HepG2 (cell line): Measurements from ENCODE around the gene GPATCH4. TPM values are rescaled to one million over a fixed set of nuclear protein-coding genes. Genes with fewer than 3 reads are reported as not detected.

Experiments
- ATAC-seq: fragments of 200-7000 bp; cut with Tn5 transposase; 3 replicates; pipeline ENCODE4 v1.9.1; 2020; ENCODE audit warnings: mild to moderate bottlenecking, moderate library complexity
- BruUV-seq: library from RNA; stranded (reverse); fragments of 400-500 nt; replicated peaks from 2 replicates; lab custom pipeline; 2021; lab: Mats Ljungman, UMichigan
- CTCF ChIA-PET: fragments of 300-600 bp; formaldehyde crosslinking; extraction: SDS; loops from one replicate; lab custom pipeline; 2021; ENCODE audit warnings: low total read pairs, inconsistent platforms, low intra/inter-chr PET ratio; lab: Yijun Ruan, JAX
- POLR2A ChIA-PET: fragments of 350-600 bp; sonication (Branson Sonifier 250); formaldehyde crosslinking; loops from one replicate; lab custom pipeline; 2020; ENCODE audit warnings: antibody characterized with exemption, inconsistent platforms; lab: Yijun Ruan, JAX
- DNase-seq: peaks from one replicate; pipeline ENCODE4 v3.0.0-alpha.2; 2015; ENCODE audit warnings: low spot score
- FAIRE-seq: peaks from 3 replicates; lab custom pipeline; 2011; peaks lifted over from hg19 to GRCh38; lab: Jason Lieb, UNC
- H2AFZ ChIP-seq: one replicate; pipeline ENCODE4 v1.6.1; 2011; ENCODE audit warnings: low read length, inconsistent platforms
- H3K27ac ChIP-seq: fragments of 300-600 bp; 3 replicates; pipeline ENCODE4 v1.8.0; 2011; ENCODE audit warnings: mixed run types, mild to moderate bottlenecking, mixed read lengths, low read length, inconsistent platforms; ENCODE audit not compliant: insufficient read depth; ENCODE audit errors: extremely low read length
- H3K27me3 ChIP-seq, 2 experiments: fragments of 200-600 bp in 1 of 2; 2 replicates in 1 of 2; 3 replicates in 1 of 2; pipeline versions ENCODE4 v1.6.0 to v1.8.0; 2011; ENCODE audit warnings: low read length in 2 of 2, mild to moderate bottlenecking in 2 of 2, moderate library complexity in 2 of 2, inconsistent platforms in 1 of 2; ENCODE audit not compliant: insufficient read depth in 2 of 2, control insufficient read depth in 1 of 2
- H3K36me3 ChIP-seq, 2 experiments: fragments of 200-600 bp in 1 of 2; replicated peaks in 1 of 2; 2 replicates in 1 of 2; 3 replicates in 1 of 2; pipeline versions ENCODE4 v1.5.1 to v1.8.0; 2011; ENCODE audit warnings: low read length in 2 of 2, inconsistent platforms in 1 of 2; ENCODE audit not compliant: insufficient read depth in 2 of 2, control insufficient read depth in 1 of 2
- H3K4me1 ChIP-seq: 2 replicates; pipeline ENCODE4 v1.5.1; 2012; ENCODE audit warnings: low read length, inconsistent platforms; ENCODE audit not compliant: insufficient read depth
- H3K4me2 ChIP-seq: 2 replicates; pipeline ENCODE4 v1.6.0; 2011; ENCODE audit warnings: low read depth, low read length, inconsistent platforms
- H3K4me3 ChIP-seq, 3 experiments: fragments of 200-600 bp in 1 of 3; sonication (generic), shearing (Covaris generic) in 1 of 3; replicated peaks in 1 of 3; 2 replicates each; pipeline ENCODE4 v1.5.1; 2011 to 2016; ENCODE audit warnings: low read length in 3 of 3, inconsistent platforms in 2 of 3, low read depth in 2 of 3, mild to moderate bottlenecking in 2 of 3, control low read depth in 1 of 3, mixed read lengths in 1 of 3; ENCODE audit not compliant: insufficient read depth in 1 of 3
- H3K79me2 ChIP-seq: one replicate; pipeline ENCODE4 v1.6.1; 2011; ENCODE audit warnings: low read length, inconsistent platforms; ENCODE audit not compliant: insufficient read depth
- H3K9ac ChIP-seq: 2 replicates; pipeline ENCODE4 v1.6.0; 2011; ENCODE audit warnings: mild to moderate bottlenecking, low read depth, low read length, inconsistent platforms; ENCODE audit not compliant: insufficient read depth
- H3K9me3 ChIP-seq: 2 replicates; pipeline ENCODE4 v1.5.1; 2012; ENCODE audit warnings: mild to moderate bottlenecking, low read length
- H4K20me1 ChIP-seq: 2 replicates; pipeline ENCODE4 v1.6.0; 2011; ENCODE audit warnings: inconsistent platforms, mild to moderate bottlenecking, low read length, moderate library complexity; ENCODE audit not compliant: insufficient read depth
- NBN ChIP-seq: fragments of 450-650 bp; conservative IDR thresholded peaks from 2 replicates; pipeline ENCODE4 v1.6.1; 2017
- REST ChIP-seq, 2 experiments: IDR thresholded peaks; 2 replicates each; pipeline ENCODE4 v1.6.1; 2011 to 2012; ENCODE audit warnings: low read length in 2 of 2, borderline replicate concordance in 1 of 2, low read depth in 1 of 2, mild to moderate bottlenecking in 1 of 2, moderate library complexity in 1 of 2
- RNF2 ChIP-seq: fragments of 450-650 bp; conservative IDR thresholded peaks from 2 replicates; pipeline ENCODE4 v1.6.1; 2016; ENCODE audit warnings: low read depth
- SATB2 ChIP-seq: sonication (generic); formaldehyde crosslinking; IDR thresholded peaks from 2 replicates; pipeline ENCODE4 v1.5.0; 2020; ENCODE audit warnings: missing genetic modification reagents
- SMARCE1 ChIP-seq: fragments of 450-650 bp; IDR thresholded peaks from 2 replicates; pipeline ENCODE4 v1.6.1; 2017; ENCODE audit warnings: borderline replicate concordance
- SRSF4 ChIP-seq: fragments of 200-400 bp; formaldehyde crosslinking; IDR thresholded peaks from one replicate; pipeline ENCODE4 v1.6.1; 2018; ENCODE audit warnings: mild to moderate bottlenecking, low read depth, low read length, moderate library complexity; ENCODE audit not compliant: poor library complexity, severe bottlenecking
- STAT6 ChIP-seq: sonication (generic); formaldehyde crosslinking; IDR thresholded peaks from 2 replicates; pipeline ENCODE4 v1.4.0; 2020; ENCODE audit warnings: missing genetic modification reagents, mild to moderate bottlenecking, borderline replicate concordance
- ZBTB21 ChIP-seq: sonication (generic); formaldehyde crosslinking; IDR thresholded peaks from 2 replicates; pipeline ENCODE4 v1.4.0; 2020; ENCODE audit warnings: missing genetic modification reagents
- ZNF292 ChIP-seq: sonication (generic); formaldehyde crosslinking; IDR thresholded peaks from 2 replicates; pipeline ENCODE4 v1.8.1; 2022; ENCODE audit warnings: mild to moderate bottlenecking, low read depth, missing genetic modification reagents, borderline replicate concordance
- ZNF331 ChIP-seq: sonication (generic); formaldehyde crosslinking; IDR thresholded peaks from 2 replicates; pipeline ENCODE4 v1.4.0; 2020; ENCODE audit warnings: missing genetic modification reagents
- ZNF441 ChIP-seq: sonication (generic); formaldehyde crosslinking; IDR thresholded peaks from 2 replicates; pipeline ENCODE4 v1.7.0; 2021; ENCODE audit warnings: missing genetic modification reagents, borderline replicate concordance
- ZNF512B ChIP-seq: sonication (generic); formaldehyde crosslinking; IDR thresholded peaks from 2 replicates; pipeline ENCODE4 v1.5.1; 2020; ENCODE audit warnings: missing genetic modification reagents, mild to moderate bottlenecking, borderline replicate concordance
- ZNF552 ChIP-seq: sonication (generic); formaldehyde crosslinking; IDR thresholded peaks from 2 replicates; pipeline ENCODE4 v1.9.0; 2022; ENCODE audit warnings: missing genetic modification reagents, mild to moderate bottlenecking, borderline replicate concordance
- ZZZ3 ChIP-seq: sonication (generic); formaldehyde crosslinking; IDR thresholded peaks from 2 replicates; pipeline ENCODE4 v1.4.0; 2020; ENCODE audit warnings: missing genetic modification reagents, mild to moderate bottlenecking, borderline replicate concordance
- WGBS: methylation state at CpG from one replicate; pipeline ENCODE4 v1.1.6; 2017; ENCODE audit warnings: low lambda C conversion rate; 5-methylcytosine and 5-hydroxymethylcytosine counted together
- in situ Hi-C: cut with HindIII; loops from 2 replicates; pipeline ENCODE4 v1.10.0; 2017; ENCODE audit warnings: low pct_unique_long_range_greater_than_20kb; ENCODE audit not compliant: extremely low pct_ligation_motif_present
- intact Hi-C: fragments of 100-400 bp; cut with micrococcal nuclease; formaldehyde crosslinking; loops from one replicate; pipeline ENCODE4 v1.10.0; 2022; ENCODE audit not compliant: unreplicated experiment
- polyA plus RNA-seq, 8 experiments: library from polyadenylated mRNA; depleted of rRNA in 3 of 8; stranded (reverse) in 7 of 8; unstranded in 1 of 8; fragments of >200 nt; fragmentation: Illumina TruSeq in 4 of 8; extraction: Trizol in 4 of 8; gene quantifications; 2 replicates each; pipeline versions ENCODE4 v1.2.1 to v1.2.3, GENCODE V29; 2011 to 2016; ENCODE audit warnings: low read depth in 4 of 8, missing spikeins in 1 of 8, mixed read lengths in 1 of 8; ENCODE audit not compliant: insufficient read depth in 1 of 8
- total RNA-seq, 5 experiments: library from RNA; depleted of rRNA; stranded (reverse); fragments of >200 nt; fragmentation: Illumina TruSeq; extraction: Trizol; gene quantifications; 2 replicates each; pipeline ENCODE4 v1.2.3, GENCODE V29; 2016; ENCODE audit warnings: low read depth in 1 of 5

The GPATCH4 gene
- total and polyA plus RNA-seq, 2 of the 13 experiments (the other 11 are each of a cell fraction or from before 2014, with no cell fraction given) = 19.2 to 37.9 TPM

GRCh38 chr1:156625436-156626078 lies 24.3 kb upstream of the GPATCH4 start:
- H4K20me1 ChIP-seq = no peaks in the 10 kb centered on the region
- no peak for DNase-seq
- H2AFZ ChIP-seq = no peak overlapping the region
- H3K4me3 ChIP-seq = peak overlapping the region; percentile 43 to 69 (median 44); a peak in 5 of 6 replicates
- no peaks in the 10 kb centered on the region for H3K36me3 ChIP-seq
- no TSS peak for BruUV-seq
- 3% methylated on average over 15 of the region's 45 CpGs for WGBS
- POLR2A ChIA-PET = interaction anchor here (2.1 kb wide), 1 partner anchor 36 kb away, joined by 7 read pairs; no protein-coding TSS in a partner anchor
- peak overlapping the region; percentile 88 for H3K4me2 ChIP-seq
- peaks cover 13 to 40% of the 10 kb centered on the region in 2 experiments for H3K27me3 ChIP-seq
- CTCF ChIA-PET = interaction anchor here (2.2 to 3.0 kb wide), 4 partner anchors 32 to 100 kb away, joined by 9 to 18 read pairs (median 10); partner anchors contain the start of gene NES
- no peaks in the 10 kb centered on the region for H3K9me3 ChIP-seq
- H3K27ac ChIP-seq = no peak overlapping the region
- FAIRE-seq = no peak
- no peak overlapping the region for H3K9ac ChIP-seq
- H3K79me2 ChIP-seq = no peaks in the 10 kb centered on the region
- H3K4me1 ChIP-seq = peaks cover 34% of the 10 kb centered on the region
- in situ Hi-C loops (no loop called here), intact Hi-C loops (loop anchor here (1.0 to 2.0 kb wide), 2 partner anchors 32 to 51 kb away; partner anchors contain the start of gene NES)
- ATAC-seq = peak; percentile 48
- TF ChIP-seq STAT6 (CRISPR knock-in tag) (no peak), REST (IDR thresholded peaks at IDR 0.05; ENCODE audit: borderline replicate concordance in 1 of 2, low read depth in 1 of 2, low read length in 2 of 2) (no peak), ZNF292 (CRISPR knock-in tag) (no peak), ZZZ3 (CRISPR knock-in tag) (no peak), ZNF552 (no peak), SRSF4 (no peak), ZBTB21 (CRISPR knock-in tag) (no peak), NBN (no peak), SATB2 (CRISPR knock-in tag) (no peak), RNF2 (no peak), SMARCE1 (no peak), ZNF441 (CRISPR knock-in tag) (0 out of 2 replicates have a peak, but pooled peaks have one; percentile 41), ZNF512B (CRISPR knock-in tag) (no peak), ZNF331 (CRISPR knock-in tag) (no peak)
